Measurements from ENCODE around the gene IL1RAP. TPM values are rescaled to one million over a fixed set of nuclear protein-coding genes. Genes with fewer than 3 reads are reported as not detected.

The IL1RAP gene
- total RNA-seq, 2 donors from 2014 or later, result 17.7 to 18.0 TPM

DNA sequence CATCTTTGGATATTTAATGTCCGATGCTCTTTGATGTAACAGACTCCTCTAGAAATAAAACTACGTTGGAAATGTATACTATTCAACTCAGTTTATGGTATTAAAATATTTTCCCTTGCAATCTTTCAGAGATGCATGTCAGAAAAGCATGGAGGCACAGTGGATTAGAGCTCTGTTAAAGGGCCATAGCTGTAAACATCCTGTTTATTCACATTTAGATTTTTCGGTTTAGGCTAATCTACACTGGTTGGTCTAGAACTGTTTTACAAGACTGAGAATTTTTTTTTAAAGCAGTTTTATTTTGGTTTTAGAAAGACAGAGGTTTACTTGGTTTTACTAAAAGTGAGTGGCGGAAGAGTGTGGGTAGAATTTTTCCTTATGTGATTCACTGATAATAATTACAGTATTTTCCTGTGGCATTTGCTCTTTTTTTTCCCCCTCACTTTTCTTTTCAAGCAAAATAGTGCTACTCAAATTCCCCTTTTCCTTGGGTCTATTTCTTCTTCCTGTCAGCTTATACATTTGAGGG is 132.1 kb downstream of the IL1RAP start:
- WGBS, result 78% methylated on average over 4 of the region's 4 CpGs

DNA sequence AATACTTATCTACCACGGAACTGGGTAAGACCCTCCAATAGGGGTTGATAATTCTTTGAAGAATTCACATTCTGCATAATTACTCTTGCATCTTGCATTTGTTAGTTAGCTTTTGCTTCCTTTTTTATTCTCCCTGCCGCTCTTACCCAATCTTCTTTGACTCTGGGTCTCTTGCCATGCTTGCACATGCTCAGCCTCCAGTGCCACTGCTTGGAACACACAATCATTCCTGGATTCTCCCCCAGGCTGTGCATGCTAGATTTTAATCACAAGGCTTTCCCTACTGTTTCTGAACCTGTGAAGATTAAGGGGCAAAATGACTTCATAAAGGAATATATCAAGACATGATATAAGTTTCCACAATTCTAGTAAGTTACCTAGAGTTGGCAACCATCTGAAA is 133.1 kb downstream of the IL1RAP start:
- intact Hi-C loops (cut with DNase I), result no loop called here
- Histone ChIP-seq H3K27me3 (replicated peaks; ENCODE audit: insufficient read depth) (no peaks in the 10 kb centered on the region), H3K4me1 (replicated peaks) (no peaks in the 10 kb centered on the region), H3K27ac (no peak overlapping the region), H3K9me3 (no peaks in the 10 kb centered on the region), H3K4me3 (no peak overlapping the region), H3K36me3 (no peaks in the 10 kb centered on the region)
- 67% methylated on average over 2 of the region's 2 CpGs for WGBS
- no peak for TF ChIP-seq POLR2AphosphoS5 (IDR thresholded peaks at IDR 0.05)
- no peak for TF ChIP-seq POLR2A (IDR thresholded peaks at IDR 0.05)
- TF ChIP-seq, protein P1, sequence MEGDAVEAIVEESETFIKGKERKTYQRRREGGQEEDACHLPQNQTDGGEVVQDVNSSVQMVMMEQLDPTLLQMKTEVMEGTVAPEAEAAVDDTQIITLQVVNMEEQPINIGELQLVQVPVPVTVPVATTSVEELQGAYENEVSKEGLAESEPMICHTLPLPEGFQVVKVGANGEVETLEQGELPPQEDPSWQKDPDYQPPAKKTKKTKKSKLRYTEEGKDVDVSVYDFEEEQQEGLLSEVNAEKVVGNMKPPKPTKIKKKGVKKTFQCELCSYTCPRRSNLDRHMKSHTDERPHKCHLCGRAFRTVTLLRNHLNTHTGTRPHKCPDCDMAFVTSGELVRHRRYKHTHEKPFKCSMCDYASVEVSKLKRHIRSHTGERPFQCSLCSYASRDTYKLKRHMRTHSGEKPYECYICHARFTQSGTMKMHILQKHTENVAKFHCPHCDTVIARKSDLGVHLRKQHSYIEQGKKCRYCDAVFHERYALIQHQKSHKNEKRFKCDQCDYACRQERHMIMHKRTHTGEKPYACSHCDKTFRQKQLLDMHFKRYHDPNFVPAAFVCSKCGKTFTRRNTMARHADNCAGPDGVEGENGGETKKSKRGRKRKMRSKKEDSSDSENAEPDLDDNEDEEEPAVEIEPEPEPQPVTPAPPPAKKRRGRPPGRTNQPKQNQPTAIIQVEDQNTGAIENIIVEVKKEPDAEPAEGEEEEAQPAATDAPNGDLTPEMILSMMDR (IDR thresholded peaks at IDR 0.05), result no peak
- no peak for DNase-seq (ENCODE audit: low spot score)

More for the DNA sequence above, 132.1 kb downstream of the IL1RAP start:
- Histone ChIP-seq H3K27me3 (replicated peaks; ENCODE audit: insufficient read depth) (no peaks in the 10 kb centered on the region), H3K4me3 (no peak overlapping the region), H3K36me3 (no peaks in the 10 kb centered on the region), H3K9me3 (no peaks in the 10 kb centered on the region), H3K4me1 (replicated peaks) (no peaks in the 10 kb centered on the region), H3K27ac (no peak overlapping the region)
- intact Hi-C loops (cut with DNase I), result no loop called here
- TF ChIP-seq POLR2A (IDR thresholded peaks at IDR 0.05), result no peak
- TF ChIP-seq, protein P1 (IDR thresholded peaks at IDR 0.05), result no peak
- no peak for TF ChIP-seq POLR2AphosphoS5 (IDR thresholded peaks at IDR 0.05)
- no peak for DNase-seq (ENCODE audit: low spot score)

DNA sequence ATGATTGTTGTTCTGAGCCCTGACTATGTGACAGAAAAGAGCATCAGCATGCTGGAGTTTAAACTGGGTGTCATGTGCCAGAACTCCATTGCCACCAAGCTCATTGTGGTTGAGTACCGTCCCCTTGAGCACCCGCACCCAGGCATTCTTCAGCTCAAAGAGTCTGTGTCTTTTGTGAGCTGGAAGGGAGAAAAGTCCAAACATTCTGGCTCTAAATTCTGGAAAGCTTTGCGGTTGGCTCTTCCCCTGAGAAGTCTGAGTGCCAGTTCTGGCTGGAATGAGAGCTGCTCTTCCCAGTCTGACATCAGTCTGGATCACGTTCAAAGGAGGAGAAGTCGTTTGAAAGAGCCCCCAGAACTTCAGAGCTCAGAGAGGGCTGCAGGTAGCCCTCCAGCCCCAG is 142.0 kb downstream of the IL1RAP start:
- H3K4me1 ChIP-seq (replicated peaks), result no peaks in the 10 kb centered on the region
- TF ChIP-seq POLR2AphosphoS5 (IDR thresholded peaks at IDR 0.05), result no peak
- TF ChIP-seq, protein P1 (IDR thresholded peaks at IDR 0.05), result no peak
- H3K4me3 ChIP-seq, result no peak overlapping the region
- no peak for DNase-seq (ENCODE audit: low spot score)
- intact Hi-C loops (cut with DNase I), result no loop called here
- no peak overlapping the region for H3K27ac ChIP-seq
- no peaks in the 10 kb centered on the region for H3K36me3 ChIP-seq
- no peaks in the 10 kb centered on the region for H3K27me3 ChIP-seq (replicated peaks; ENCODE audit: insufficient read depth)
- WGBS, result 87% methylated on average over 5 of the region's 5 CpGs
- no peaks in the 10 kb centered on the region for H3K9me3 ChIP-seq

DNA sequence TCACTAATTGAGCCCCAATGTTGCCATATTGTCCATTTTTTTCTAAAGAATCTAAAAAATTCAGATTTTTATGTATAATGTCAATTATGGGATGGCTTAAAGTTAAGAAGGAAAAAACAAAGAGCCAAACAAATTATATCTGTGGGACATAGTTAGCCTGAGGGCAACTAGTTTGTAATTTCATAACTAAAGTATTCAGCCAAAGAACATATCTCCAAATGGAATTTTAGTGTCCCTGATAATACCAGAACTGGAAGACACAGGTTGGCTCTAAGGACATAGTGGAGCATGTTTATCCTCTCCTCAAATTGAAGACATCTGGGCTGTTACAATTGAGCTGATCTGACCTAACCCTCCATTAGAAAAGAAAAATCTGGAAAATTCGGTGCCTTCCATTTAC is 144.2 kb downstream of the IL1RAP start:
- intact Hi-C loops (cut with DNase I), result no loop called here
- H3K4me1 ChIP-seq (replicated peaks), result no peaks in the 10 kb centered on the region
- DNase-seq (ENCODE audit: low spot score), result no peak
- H3K9me3 ChIP-seq, result no peaks in the 10 kb centered on the region
- TF ChIP-seq POLR2A (IDR thresholded peaks at IDR 0.05), result no peak
- no peaks in the 10 kb centered on the region for H3K36me3 ChIP-seq
- no peak overlapping the region for H3K4me3 ChIP-seq
- WGBS, result 91% methylated on average over 1 of the region's 1 CpG
- no peak overlapping the region for H3K27ac ChIP-seq
- H3K27me3 ChIP-seq (replicated peaks; ENCODE audit: insufficient read depth), result no peaks in the 10 kb centered on the region

DNA sequence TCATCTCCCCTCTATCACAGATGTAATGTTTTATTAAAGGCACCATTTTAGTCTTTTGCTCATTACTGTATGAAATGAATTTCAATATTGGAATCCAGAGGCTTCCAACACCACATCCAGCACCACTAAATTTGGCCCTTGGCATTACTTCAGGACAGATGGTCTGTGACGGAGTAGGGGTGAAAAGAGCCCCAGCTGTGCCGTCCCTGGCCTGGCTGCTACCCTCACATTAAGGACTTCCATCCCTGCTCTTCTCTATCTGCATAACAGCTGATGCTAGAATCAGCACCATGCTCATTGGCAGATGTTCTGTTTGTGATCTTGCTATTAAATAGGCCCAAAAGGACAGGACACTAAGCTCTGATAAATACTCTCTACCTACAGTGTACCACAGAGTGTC is 152.9 kb downstream of the IL1RAP start:
- Histone ChIP-seq H3K27ac (no peak overlapping the region), H3K4me1 (replicated peaks) (no peaks in the 10 kb centered on the region), H3K9me3 (no peaks in the 10 kb centered on the region), H3K36me3 (no peaks in the 10 kb centered on the region), H3K4me3 (no peak overlapping the region), H3K27me3 (replicated peaks; ENCODE audit: insufficient read depth) (no peaks in the 10 kb centered on the region)
- WGBS, result 86% methylated on average over 2 of the region's 2 CpGs
- DNase-seq (ENCODE audit: low spot score), result no peak
- intact Hi-C loops (cut with DNase I), result no loop called here
- TF ChIP-seq POLR2A (IDR thresholded peaks at IDR 0.05) (no peak), POLR2AphosphoS5 (IDR thresholded peaks at IDR 0.05) (no peak)
- TF ChIP-seq, protein P1 (IDR thresholded peaks at IDR 0.05), result no peak

Measured in prostate gland (tissue), 2 donors.